ENCODE data around the gene SLC24A3.

Gene SLC24A3

GRCh38 chr20:19539191-19539590 is 326.7 kb downstream of the SLC24A3 start:
- no peak overlapping the region for H3K4me3 ChIP-seq (ENCODE audit: low read length)
- no peak for DNase-seq (ENCODE audit: low read depth, low spot score)

GRCh38 chr20:19540392-19540791 is 327.9 kb downstream of the SLC24A3 start:
- DNase-seq (ENCODE audit: low read depth, low spot score): no peak
- no peak overlapping the region for H3K4me3 ChIP-seq (ENCODE audit: low read length)

- H3K4me3 ChIP-seq (ENCODE audit: low read length): no peak overlapping the region
- DNase-seq (ENCODE audit: low read depth, low spot score): no peak
Observed at GRCh38 chr20:19543101-19543500, 330.7 kb downstream of the SLC24A3 start.

GRCh38 chr20:19544684-19545083 is 332.2 kb downstream of the SLC24A3 start:
- H3K4me3 ChIP-seq (ENCODE audit: low read length): no peak overlapping the region
- DNase-seq (ENCODE audit: low read depth, low spot score): no peak

GRCh38 chr20:19546648-19547047 is 334.2 kb downstream of the SLC24A3 start:
- H3K4me3 ChIP-seq (ENCODE audit: low read length): no peak overlapping the region
- DNase-seq (ENCODE audit: low read depth, low spot score): no peak

GRCh38 chr20:19547547-19547946 is 335.1 kb downstream of the SLC24A3 start:
- DNase-seq (ENCODE audit: low read depth, low spot score): no peak
- no peak overlapping the region for H3K4me3 ChIP-seq (ENCODE audit: low read length)

GRCh38 chr20:19549896-19550295 is 337.5 kb downstream of the SLC24A3 start:
- no peak for DNase-seq (ENCODE audit: low read depth, low spot score)
- H3K4me3 ChIP-seq (ENCODE audit: low read length): no peak overlapping the region

- no peak overlapping the region for H3K4me3 ChIP-seq (ENCODE audit: low read length)
- no peak for DNase-seq (ENCODE audit: low read depth, low spot score)
Observed at GRCh38 chr20:19552221-19553180, 340.1 kb downstream of the SLC24A3 start.

- H3K4me3 ChIP-seq (ENCODE audit: low read length): no peak overlapping the region
- no peak for DNase-seq (ENCODE audit: low read depth, low spot score)
Observed at GRCh38 chr20:19554666-19555065, 342.2 kb downstream of the SLC24A3 start.

GRCh38 chr20:19555726-19556125 is 343.3 kb downstream of the SLC24A3 start:
- DNase-seq (ENCODE audit: low read depth, low spot score): no peak
- H3K4me3 ChIP-seq (ENCODE audit: low read length): no peak overlapping the region

- no peak overlapping the region for H3K4me3 ChIP-seq (ENCODE audit: low read length)
- DNase-seq (ENCODE audit: low read depth, low spot score): no peak
Observed at GRCh38 chr20:19557291-19557690, 344.8 kb downstream of the SLC24A3 start.

GRCh38 chr20:19560881-19561480 is 348.5 kb downstream of the SLC24A3 start:
- H3K4me3 ChIP-seq (ENCODE audit: low read length): no peak overlapping the region
- DNase-seq (ENCODE audit: low read depth, low spot score): no peak

GRCh38 chr20:19562426-19562825 is 350.0 kb downstream of the SLC24A3 start:
- no peak for DNase-seq (ENCODE audit: low read depth, low spot score)
- no peak overlapping the region for H3K4me3 ChIP-seq (ENCODE audit: low read length)

- H3K4me3 ChIP-seq (ENCODE audit: low read length): no peak overlapping the region
- no peak for DNase-seq (ENCODE audit: low read depth, low spot score)
Observed at GRCh38 chr20:19564261-19564660, 351.8 kb downstream of the SLC24A3 start.

GRCh38 chr20:19565736-19566135 is 353.3 kb downstream of the SLC24A3 start:
- DNase-seq (ENCODE audit: low read depth, low spot score): no peak
- no peak overlapping the region for H3K4me3 ChIP-seq (ENCODE audit: low read length)

GRCh38 chr20:19566226-19566945 is 353.9 kb downstream of the SLC24A3 start:
- DNase-seq (ENCODE audit: low read depth, low spot score): no peak
- no peak overlapping the region for H3K4me3 ChIP-seq (ENCODE audit: low read length)

GRCh38 chr20:19568128-19568527 is 355.7 kb downstream of the SLC24A3 start:
- no peak for DNase-seq (ENCODE audit: low read depth, low spot score)
- no peak overlapping the region for H3K4me3 ChIP-seq (ENCODE audit: low read length)

- H3K4me3 ChIP-seq (ENCODE audit: low read length): no peak overlapping the region
- DNase-seq (ENCODE audit: low read depth, low spot score): no peak
Observed at GRCh38 chr20:19571996-19572395, 359.6 kb downstream of the SLC24A3 start.

- H3K4me3 ChIP-seq (ENCODE audit: low read length): no peak overlapping the region
- no peak for DNase-seq (ENCODE audit: low read depth, low spot score)
Observed at GRCh38 chr20:19577692-19578091, 365.2 kb downstream of the SLC24A3 start.

GRCh38 chr20:19582782-19583181 is 370.3 kb downstream of the SLC24A3 start:
- no peak for DNase-seq (ENCODE audit: low read depth, low spot score)

More at GRCh38 chr20:19582782-19583181, 370.3 kb downstream of the SLC24A3 start:
- no peak overlapping the region for H3K4me3 ChIP-seq (ENCODE audit: low read length)
